GM12874 (cell line): Measurements from ENCODE around the gene CHCHD6.
A peak's percentile ranks its signal among the peaks of the same experiment; 100 is the strongest.

Experiments
- CTCF ChIP-seq: IDR thresholded peaks from 2 replicates; pipeline ENCODE4 v1.5.1; 2011; ENCODE audit warnings: low read depth, mild to moderate bottlenecking, control low read depth, low read length, moderate library complexity; ENCODE audit not compliant: insufficient read depth

The CHCHD6 gene

GRCh38 chr3:127000119-127000518 lies 296.1 kb downstream of the CHCHD6 start:
- no peak for TF ChIP-seq CTCF

DNA sequence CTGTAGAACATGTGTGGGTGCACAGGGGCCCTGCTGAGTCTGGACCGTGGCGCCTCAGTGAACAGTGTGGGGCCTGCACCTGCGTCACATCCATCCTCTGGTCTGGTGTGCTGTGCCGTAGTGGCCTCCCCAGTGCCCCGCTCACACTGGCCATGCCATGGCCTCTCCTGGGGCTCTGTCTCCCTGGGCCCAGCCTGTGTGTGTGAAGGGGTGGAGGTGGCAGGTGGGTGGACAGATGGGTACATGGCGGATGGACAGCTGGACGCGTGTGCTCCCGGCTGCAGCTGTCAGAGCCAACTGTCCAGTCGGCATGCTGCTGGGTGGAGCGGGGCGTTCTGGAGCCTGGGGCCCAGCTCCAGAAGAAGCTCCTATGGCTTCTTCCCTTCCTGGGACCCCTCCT lies 296.7 kb downstream of the CHCHD6 start:
- TF ChIP-seq CTCF: no peak

DNA sequence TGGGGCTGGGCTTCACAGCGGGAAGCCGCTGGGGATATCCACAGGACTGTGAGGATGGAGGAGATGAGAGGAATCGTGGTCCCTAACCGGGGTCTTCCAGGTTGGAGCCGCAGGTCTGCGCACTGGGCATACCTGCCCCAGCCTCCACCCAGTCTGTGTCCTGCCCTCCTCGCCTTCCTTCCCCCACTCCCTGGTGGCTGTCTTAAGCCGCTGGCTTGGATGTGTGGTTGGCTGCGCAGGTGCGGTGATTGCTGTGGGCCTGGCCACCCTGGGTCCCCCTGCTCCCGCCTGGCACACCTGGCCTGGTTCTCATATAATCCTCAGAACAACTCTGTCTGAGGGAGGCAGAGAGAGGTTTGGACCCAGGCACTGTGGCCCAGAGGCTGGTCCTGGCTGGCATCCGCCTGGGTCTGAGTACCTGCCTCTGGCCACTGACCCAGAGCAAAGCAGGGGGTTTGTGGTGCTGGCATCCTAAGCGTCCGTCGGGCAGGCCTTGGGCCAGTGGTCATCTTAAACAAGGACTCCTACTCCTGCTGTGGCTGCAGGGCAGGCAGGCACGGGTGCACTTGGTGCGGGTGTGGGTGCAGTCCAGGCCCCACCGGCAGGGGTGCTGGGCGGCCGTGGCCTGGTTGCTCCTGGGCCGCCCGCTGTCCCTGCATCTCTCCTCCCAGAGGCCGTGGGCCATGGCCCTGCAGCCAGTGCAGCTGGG lies 297.6 kb downstream of the CHCHD6 start:
- no peak for TF ChIP-seq CTCF

- TF ChIP-seq CTCF: peak; percentile 38
Observed at GRCh38 chr3:127002195-127003174, 298.4 kb downstream of the CHCHD6 start.

DNA sequence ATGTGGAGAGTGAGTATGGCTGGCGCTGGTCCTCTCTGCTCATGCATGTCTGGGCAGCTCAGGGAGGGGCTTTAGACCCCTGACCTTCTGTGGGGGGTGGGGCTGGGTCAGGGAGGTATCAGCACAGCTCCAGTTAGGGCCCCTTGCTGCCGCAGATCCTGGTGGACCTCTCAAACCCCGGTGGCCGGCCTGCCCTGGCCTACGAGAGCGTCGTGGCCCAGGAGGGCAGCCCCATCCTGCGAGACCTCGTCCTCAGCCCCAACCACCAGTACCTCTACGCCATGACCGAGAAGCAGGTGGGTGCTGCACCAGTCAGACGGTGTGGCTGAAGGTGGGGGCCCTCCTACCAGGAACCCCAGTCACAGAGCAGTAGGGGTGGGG lies 299.1 kb downstream of the CHCHD6 start:
- no peak for TF ChIP-seq CTCF

- no peak for TF ChIP-seq CTCF
Observed at GRCh38 chr3:127003601-127004280, 299.7 kb downstream of the CHCHD6 start.
